Measurements from ENCODE around the gene AGPAT3.

The AGPAT3 gene

DNA sequence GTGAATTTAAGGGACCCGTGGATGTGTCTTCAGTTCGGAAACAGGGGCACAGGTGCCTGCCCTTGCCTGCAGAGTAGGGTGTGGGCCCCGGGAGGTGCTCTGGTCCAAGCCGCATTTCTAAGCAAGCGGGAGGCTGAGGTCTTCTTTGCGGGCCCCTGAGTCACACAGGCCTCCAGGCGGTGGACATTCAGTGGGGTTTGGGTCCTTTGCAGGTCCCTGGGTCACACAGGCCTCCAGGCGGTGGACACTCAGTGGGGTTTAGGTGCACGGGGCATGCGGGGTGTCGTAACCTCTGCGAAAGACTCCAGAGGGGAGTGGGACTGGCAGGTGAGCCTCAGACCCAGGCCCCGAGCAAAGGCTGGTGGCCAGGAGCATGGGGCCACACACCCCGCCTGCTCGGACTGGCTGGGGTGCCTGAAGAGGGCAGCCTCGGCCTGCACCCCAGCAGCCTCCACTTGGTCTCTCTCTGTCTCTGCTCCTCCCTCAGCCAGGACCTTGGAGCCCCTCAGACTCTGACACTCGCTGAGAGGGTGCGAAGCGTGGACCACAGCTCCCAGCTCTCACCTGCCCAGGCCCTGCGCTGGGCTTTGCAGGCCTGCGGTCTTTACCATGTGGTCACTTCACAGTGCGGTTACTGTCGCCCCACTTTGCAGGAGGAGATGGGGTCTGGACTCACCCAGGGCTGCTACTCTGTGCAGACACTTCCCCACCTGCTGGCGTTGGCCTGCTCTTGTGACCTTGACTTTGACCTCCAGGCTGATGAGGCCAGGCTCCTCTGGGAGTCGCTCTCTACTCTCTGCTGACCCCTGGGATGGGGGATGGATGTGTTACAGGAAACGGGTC is 6.0 kb upstream of the AGPAT3 start:
- no peak for DNase-seq (ENCODE audit: low read depth, low spot score)
- POLR2A ChIA-PET, result no interaction called here
- no peak overlapping the region for H3K4me3 ChIP-seq (ENCODE audit: low read depth, low read length)
- TF ChIP-seq, protein P1, sequence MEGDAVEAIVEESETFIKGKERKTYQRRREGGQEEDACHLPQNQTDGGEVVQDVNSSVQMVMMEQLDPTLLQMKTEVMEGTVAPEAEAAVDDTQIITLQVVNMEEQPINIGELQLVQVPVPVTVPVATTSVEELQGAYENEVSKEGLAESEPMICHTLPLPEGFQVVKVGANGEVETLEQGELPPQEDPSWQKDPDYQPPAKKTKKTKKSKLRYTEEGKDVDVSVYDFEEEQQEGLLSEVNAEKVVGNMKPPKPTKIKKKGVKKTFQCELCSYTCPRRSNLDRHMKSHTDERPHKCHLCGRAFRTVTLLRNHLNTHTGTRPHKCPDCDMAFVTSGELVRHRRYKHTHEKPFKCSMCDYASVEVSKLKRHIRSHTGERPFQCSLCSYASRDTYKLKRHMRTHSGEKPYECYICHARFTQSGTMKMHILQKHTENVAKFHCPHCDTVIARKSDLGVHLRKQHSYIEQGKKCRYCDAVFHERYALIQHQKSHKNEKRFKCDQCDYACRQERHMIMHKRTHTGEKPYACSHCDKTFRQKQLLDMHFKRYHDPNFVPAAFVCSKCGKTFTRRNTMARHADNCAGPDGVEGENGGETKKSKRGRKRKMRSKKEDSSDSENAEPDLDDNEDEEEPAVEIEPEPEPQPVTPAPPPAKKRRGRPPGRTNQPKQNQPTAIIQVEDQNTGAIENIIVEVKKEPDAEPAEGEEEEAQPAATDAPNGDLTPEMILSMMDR (IDR thresholded peaks at IDR 0.05; ENCODE audit: insufficient read depth, low read length, missing control alignments), result no peak
- CTCF ChIA-PET, result no interaction called here

DNA sequence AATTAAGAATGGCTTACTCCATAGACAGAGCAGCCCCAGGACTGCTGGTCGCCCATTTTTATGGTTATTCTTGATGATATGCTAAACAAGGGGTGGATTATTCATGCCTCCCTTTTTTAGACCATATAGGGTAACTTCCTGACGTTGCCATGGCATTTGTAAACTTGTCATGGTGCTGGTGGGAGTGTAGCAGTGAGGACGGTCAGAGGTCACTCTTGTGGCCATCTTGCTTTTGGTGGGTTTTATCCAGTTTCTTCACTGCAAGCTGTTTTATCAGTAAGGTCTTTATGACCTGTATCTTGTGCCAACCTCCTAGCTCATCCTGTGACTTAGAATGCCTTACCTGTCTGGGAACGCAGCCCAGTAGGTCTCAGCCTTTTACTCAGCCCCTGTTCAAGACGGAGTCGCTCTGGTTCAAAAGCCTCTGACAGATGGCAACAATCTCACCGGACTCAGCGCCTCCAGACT is 5.2 kb upstream of the AGPAT3 start:
- H3K4me3 ChIP-seq (ENCODE audit: low read depth, low read length), result no peak overlapping the region
- no peak for DNase-seq (ENCODE audit: low read depth, low spot score)
- TF ChIP-seq, protein P1 (IDR thresholded peaks at IDR 0.05; ENCODE audit: insufficient read depth, low read length, missing control alignments), result no peak
- POLR2A ChIA-PET, result no interaction called here
- CTCF ChIA-PET, result no interaction called here

DNA sequence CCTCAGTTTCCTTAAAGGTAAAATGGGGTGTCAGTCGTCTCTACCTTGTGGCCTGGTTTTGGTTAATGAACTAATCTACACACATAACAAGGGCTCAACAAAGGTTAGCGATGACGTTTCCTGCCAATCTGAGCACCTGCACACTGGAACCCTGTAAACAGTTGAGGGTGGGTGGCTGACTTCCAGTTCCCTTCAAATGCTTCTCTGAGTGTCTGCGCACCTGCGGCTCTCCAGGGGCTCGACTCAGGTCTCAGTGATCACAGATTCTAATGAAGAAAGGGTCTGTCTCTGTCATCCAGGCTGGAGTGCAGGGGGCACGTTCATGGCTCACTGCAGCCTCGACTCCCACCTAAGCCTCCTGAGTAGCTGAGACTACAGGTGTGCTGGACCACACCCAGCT is 3.3 kb upstream of the AGPAT3 start:
- DNase-seq (ENCODE audit: low read depth, low spot score), result no peak
- TF ChIP-seq, protein P1 (IDR thresholded peaks at IDR 0.05; ENCODE audit: insufficient read depth, low read length, missing control alignments), result no peak
- POLR2A ChIA-PET, result no interaction called here
- no peak overlapping the region for H3K4me3 ChIP-seq (ENCODE audit: low read depth, low read length)
- CTCF ChIA-PET, result interaction anchor here (1.1 kb wide), 1 partner anchor 11 kb away, joined by 3 read pairs; no protein-coding TSS in a partner anchor

DNA sequence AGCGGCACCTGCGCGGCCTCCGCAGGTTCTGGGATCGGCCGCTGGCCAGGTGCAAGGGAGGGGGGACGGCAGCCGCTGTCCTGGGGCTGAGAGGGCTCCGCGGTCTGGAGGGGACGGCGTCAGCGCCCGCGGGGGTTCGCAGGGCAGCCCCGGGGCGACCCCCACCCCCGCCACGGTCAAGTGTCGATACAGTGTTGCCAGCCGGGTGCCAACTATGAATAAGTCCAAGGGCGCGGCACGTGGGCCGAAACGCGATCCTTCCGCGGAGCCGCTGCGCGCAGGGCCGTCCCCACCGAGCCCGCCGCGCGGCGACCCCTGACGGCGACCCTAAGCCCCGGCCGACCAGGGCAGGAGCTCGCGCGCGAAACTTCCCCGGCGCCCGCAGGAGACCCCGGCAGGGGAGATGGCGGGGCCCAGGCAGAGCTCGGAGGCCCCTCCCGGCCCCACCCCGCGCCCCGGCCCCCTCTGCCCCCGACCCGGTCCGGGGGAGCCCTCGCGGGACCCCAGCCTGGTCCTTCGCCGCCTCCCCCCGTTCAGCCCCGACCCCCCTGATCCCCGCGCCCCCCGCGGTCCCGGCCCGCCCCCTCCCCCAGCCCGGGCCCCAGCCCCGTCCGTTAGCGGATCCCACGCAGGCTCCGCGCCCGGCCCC is 586 bp upstream of the AGPAT3 start:
- H3K4me3 ChIP-seq (ENCODE audit: low read depth, low read length), result peak overlapping the region; percentile 63
- POLR2A ChIA-PET, result no interaction called here
- CTCF ChIA-PET, result interaction anchor here (1.3 to 1.5 kb wide), 2 partner anchors 54 to 111 kb away, joined by 3 to 6 read pairs; no protein-coding TSS in a partner anchor
- DNase-seq (ENCODE audit: low read depth, low spot score), result no peak
- TF ChIP-seq, protein P1 (IDR thresholded peaks at IDR 0.05; ENCODE audit: insufficient read depth, low read length, missing control alignments), result no peak

DNA sequence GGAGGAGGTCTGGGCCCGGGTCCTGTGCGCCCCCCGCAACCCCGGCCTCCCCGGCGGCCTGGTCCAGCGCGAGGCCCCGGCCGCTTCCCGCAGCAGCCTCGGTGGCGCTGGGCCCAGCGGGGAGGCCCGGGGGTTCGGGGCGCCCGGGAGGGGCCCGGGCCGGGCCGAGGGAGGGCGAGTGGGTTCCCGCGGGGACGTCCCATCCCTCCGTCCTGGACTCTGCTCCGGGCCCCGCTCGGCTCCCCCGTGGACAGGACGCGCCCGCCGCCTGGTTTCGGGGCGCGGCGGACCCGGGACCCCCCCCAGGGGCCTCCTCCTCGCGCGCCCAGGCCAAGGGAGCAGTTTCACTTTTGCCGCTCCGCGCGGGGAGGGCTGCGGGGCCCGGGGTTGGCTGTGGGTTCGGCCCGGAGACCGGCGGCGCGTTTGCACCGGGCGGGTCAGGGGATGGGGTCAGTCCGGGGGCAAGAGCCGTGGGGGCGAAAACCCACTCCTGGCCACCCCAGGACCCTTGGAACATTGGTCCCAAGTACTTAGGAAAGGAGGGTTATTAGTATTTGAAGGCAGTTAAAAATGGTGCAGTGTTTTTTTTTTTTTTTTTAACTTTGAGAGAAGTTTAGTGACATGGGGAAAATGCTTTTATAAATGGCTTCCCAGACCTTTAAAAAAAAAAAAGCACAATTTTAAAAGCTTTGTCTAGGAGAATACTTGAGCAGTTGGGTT is 677 bp downstream of the AGPAT3 start:
- peak overlapping the region; percentile 63 for H3K4me3 ChIP-seq (ENCODE audit: low read depth, low read length)
- ChIA-PET POLR2A (no interaction called here), CTCF (interaction anchor here (1.0 kb wide), 1 partner anchor 109 kb away, joined by 3 read pairs; no protein-coding TSS in a partner anchor)
- DNase-seq (ENCODE audit: low read depth, low spot score), result no peak
- TF ChIP-seq, protein P1 (IDR thresholded peaks at IDR 0.05; ENCODE audit: insufficient read depth, low read length, missing control alignments), result no peak
